ENCODE measurements around the gene LRP1.

Gene LRP1

GRCh38 chr12:57201219-57201618 lies 72.9 kb downstream of the LRP1 start:
- in situ Hi-C loops (cut with MboI; ENCODE audit: low pct_unique_long_range_greater_than_20kb, low sequenced_read_pairs, unreplicated experiment), result no loop called here
- TF ChIP-seq, protein P1, sequence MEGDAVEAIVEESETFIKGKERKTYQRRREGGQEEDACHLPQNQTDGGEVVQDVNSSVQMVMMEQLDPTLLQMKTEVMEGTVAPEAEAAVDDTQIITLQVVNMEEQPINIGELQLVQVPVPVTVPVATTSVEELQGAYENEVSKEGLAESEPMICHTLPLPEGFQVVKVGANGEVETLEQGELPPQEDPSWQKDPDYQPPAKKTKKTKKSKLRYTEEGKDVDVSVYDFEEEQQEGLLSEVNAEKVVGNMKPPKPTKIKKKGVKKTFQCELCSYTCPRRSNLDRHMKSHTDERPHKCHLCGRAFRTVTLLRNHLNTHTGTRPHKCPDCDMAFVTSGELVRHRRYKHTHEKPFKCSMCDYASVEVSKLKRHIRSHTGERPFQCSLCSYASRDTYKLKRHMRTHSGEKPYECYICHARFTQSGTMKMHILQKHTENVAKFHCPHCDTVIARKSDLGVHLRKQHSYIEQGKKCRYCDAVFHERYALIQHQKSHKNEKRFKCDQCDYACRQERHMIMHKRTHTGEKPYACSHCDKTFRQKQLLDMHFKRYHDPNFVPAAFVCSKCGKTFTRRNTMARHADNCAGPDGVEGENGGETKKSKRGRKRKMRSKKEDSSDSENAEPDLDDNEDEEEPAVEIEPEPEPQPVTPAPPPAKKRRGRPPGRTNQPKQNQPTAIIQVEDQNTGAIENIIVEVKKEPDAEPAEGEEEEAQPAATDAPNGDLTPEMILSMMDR (IDR thresholded peaks at IDR 0.05; ENCODE audit: extremely low read depth, insufficient read depth, missing control alignments), result no peak

GRCh38 chr12:57201631-57202030 lies 73.3 kb downstream of the LRP1 start:
- no peak for DNase-seq (ENCODE audit: low spot score)
- in situ Hi-C loops (cut with MboI; ENCODE audit: low pct_unique_long_range_greater_than_20kb, low sequenced_read_pairs, unreplicated experiment), result no loop called here
- TF ChIP-seq, protein P1 (IDR thresholded peaks at IDR 0.05; ENCODE audit: extremely low read depth, insufficient read depth, missing control alignments), result no peak

More at GRCh38 chr12:57201219-57201618, 72.9 kb downstream of the LRP1 start:
- DNase-seq (ENCODE audit: low spot score), result no peak

- in situ Hi-C loops (cut with MboI; ENCODE audit: low pct_unique_long_range_greater_than_20kb, low sequenced_read_pairs, unreplicated experiment), result no loop called here
- no peak for DNase-seq (ENCODE audit: low spot score)
- TF ChIP-seq, protein P1 (IDR thresholded peaks at IDR 0.05; ENCODE audit: extremely low read depth, insufficient read depth, missing control alignments), result no peak
Measured at GRCh38 chr12:57202321-57202720, 74.0 kb downstream of the LRP1 start.

DNA sequence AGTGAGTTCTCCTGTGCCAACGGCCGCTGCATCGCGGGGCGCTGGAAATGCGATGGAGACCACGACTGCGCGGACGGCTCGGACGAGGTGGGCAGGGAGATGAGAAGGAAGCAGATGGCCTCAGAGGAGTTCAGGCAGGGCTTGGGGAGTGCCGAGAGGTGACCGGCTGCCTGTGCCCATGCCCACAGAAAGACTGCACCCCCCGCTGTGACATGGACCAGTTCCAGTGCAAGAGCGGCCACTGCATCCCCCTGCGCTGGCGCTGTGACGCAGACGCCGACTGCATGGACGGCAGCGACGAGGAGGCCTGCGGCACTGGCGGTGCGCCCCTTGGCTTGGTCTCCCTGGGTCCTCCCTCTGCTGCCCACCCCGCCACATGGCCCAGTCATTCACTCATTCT lies 74.9 kb downstream of the LRP1 start:
- in situ Hi-C loops (cut with MboI; ENCODE audit: low pct_unique_long_range_greater_than_20kb, low sequenced_read_pairs, unreplicated experiment), result no loop called here
- DNase-seq (ENCODE audit: low spot score), result no peak
- TF ChIP-seq, protein P1 (IDR thresholded peaks at IDR 0.05; ENCODE audit: extremely low read depth, insufficient read depth, missing control alignments), result no peak

GRCh38 chr12:57203791-57204190 lies 75.5 kb downstream of the LRP1 start:
- TF ChIP-seq, protein P1 (IDR thresholded peaks at IDR 0.05; ENCODE audit: extremely low read depth, insufficient read depth, missing control alignments), result no peak
- no peak for DNase-seq (ENCODE audit: low spot score)
- in situ Hi-C loops (cut with MboI; ENCODE audit: low pct_unique_long_range_greater_than_20kb, low sequenced_read_pairs, unreplicated experiment), result no loop called here

DNA sequence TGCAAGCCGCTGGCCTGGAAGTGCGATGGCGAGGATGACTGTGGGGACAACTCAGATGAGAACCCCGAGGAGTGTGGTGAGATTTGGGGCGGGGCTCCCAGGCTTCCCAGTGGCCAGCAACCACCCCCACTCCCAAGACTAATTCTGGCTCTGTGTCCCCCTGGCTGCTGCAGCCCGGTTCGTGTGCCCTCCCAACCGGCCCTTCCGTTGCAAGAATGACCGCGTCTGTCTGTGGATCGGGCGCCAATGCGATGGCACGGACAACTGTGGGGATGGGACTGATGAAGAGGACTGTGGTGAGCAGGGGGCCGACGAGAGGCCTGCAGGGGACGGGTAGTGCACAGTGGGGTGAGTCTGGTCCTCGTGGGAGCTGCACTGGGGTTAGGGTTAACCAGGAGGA lies 76.2 kb downstream of the LRP1 start:
- DNase-seq (ENCODE audit: low spot score), result no peak
- in situ Hi-C loops (cut with MboI; ENCODE audit: low pct_unique_long_range_greater_than_20kb, low sequenced_read_pairs, unreplicated experiment), result no loop called here
- TF ChIP-seq, protein P1 (IDR thresholded peaks at IDR 0.05; ENCODE audit: extremely low read depth, insufficient read depth, missing control alignments), result no peak

GRCh38 chr12:57205186-57205585 lies 76.9 kb downstream of the LRP1 start:
- TF ChIP-seq, protein P1 (IDR thresholded peaks at IDR 0.05; ENCODE audit: extremely low read depth, insufficient read depth, missing control alignments), result no peak
- in situ Hi-C loops (cut with MboI; ENCODE audit: low pct_unique_long_range_greater_than_20kb, low sequenced_read_pairs, unreplicated experiment), result no loop called here
- DNase-seq (ENCODE audit: low spot score), result no peak

All from GM13977 (cell line).